Stimulated activated CD4-positive, alpha-beta T cell treated with anti-CD3 and anti-CD28 coated beads, TNF-alpha, amount 100 ng/mL, for 48 hours (primary cell): ENCODE measurements around the gene KCNH2.

Experiments used
- DNase-seq, 3 donors: peaks; one replicate each; pipeline ENCODE4 v3.0.0-alpha.2; 2020; ENCODE audit warnings: low read depth in 3 of 3

Gene KCNH2

GRCh38 chr7:150949564-150949963, 28.6 kb downstream of the KCNH2 start:
- DNase-seq = no peak

- DNase-seq = no peak
Measured at GRCh38 chr7:150948791-150949251, 29.3 kb downstream of the KCNH2 start.

GRCh38 chr7:150947761-150948651, 30.1 kb downstream of the KCNH2 start:
- DNase-seq = no peak

- no peak for DNase-seq
Measured at GRCh38 chr7:150947241-150947745, 30.8 kb downstream of the KCNH2 start.

GRCh38 chr7:150946421-150947240, 31.5 kb downstream of the KCNH2 start:
- no peak for DNase-seq

GRCh38 chr7:150945853-150946420, 32.2 kb downstream of the KCNH2 start:
- no peak for DNase-seq

GRCh38 chr7:150945171-150945852, 32.8 kb downstream of the KCNH2 start:
- DNase-seq = no peak

- no peak for DNase-seq
Measured at GRCh38 chr7:150944066-150945042, 33.8 kb downstream of the KCNH2 start.

GRCh38 chr7:150943453-150943814, 34.7 kb downstream of the KCNH2 start:
- DNase-seq = no peak

- DNase-seq = no peak
Measured at GRCh38 chr7:150942591-150943452, 35.3 kb downstream of the KCNH2 start.

- peak; percentile 18 to 33 (median 20) for DNase-seq
Measured at GRCh38 chr7:150942001-150942590, 36.0 kb downstream of the KCNH2 start.

GRCh38 chr7:150941351-150942000, 36.6 kb downstream of the KCNH2 start:
- no peak for DNase-seq

GRCh38 chr7:150940431-150941102, 37.6 kb downstream of the KCNH2 start:
- no peak for DNase-seq

- no peak for DNase-seq
Measured at GRCh38 chr7:150939466-150939865, 38.7 kb downstream of the KCNH2 start.

GRCh38 chr7:150939052-150939451, 39.1 kb downstream of the KCNH2 start:
- no peak for DNase-seq

- DNase-seq = no peak
Measured at GRCh38 chr7:150938566-150938965, 39.6 kb downstream of the KCNH2 start.

- peak in 2 of 3 donors; percentile 14 to 30 for DNase-seq
Measured at GRCh38 chr7:150937848-150938561, 40.1 kb downstream of the KCNH2 start.
